ENCODE measurements around the gene CREG2. TPM values are rescaled to one million over a fixed set of nuclear protein-coding genes. Genes with fewer than 3 reads are reported as not detected.

Gene CREG2, protein sequence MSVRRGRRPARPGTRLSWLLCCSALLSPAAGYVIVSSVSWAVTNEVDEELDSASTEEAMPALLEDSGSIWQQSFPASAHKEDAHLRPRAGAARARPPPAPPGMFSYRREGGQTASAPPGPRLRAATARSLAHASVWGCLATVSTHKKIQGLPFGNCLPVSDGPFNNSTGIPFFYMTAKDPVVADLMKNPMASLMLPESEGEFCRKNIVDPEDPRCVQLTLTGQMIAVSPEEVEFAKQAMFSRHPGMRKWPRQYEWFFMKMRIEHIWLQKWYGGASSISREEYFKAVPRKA
- 0.27 TPM in 1 of 2 replicates, not detected in the other for total RNA-seq

DNA sequence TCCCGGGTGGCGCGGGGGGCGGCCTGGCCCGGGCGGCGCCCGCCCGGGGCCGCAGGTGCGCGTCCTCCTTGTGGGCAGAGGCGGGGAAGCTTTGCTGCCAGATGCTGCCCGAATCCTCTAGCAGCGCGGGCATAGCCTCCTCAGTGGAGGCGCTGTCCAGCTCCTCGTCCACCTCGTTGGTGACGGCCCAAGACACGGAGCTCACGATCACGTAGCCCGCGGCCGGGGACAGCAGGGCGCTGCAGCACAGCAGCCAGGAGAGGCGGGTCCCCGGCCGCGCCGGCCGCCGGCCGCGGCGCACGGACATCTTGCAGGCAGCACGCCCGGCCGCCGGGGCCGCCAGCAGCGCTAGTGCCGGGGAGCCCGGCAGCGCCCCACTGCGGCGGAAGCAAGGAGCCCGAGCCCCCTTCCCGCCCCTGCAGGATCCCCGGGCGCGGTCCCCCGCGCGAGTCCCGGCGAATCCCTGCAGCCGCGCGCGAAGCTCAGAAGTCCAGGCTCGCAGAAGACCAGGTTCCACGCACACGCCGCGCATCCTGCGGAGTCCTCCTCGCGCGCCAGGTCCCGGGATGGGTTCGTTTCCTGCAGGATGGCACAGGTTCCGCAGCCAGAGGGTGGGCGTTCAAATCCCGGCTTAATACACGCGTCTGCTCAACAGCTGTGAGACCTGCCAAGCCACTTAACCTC lies at the start of gene CREG2:
CREG2 (minus strand) TSS at position 353 of the 684 bp plus-strand sequence; CDS start at position 307, 46 bp downstream.

DNA sequence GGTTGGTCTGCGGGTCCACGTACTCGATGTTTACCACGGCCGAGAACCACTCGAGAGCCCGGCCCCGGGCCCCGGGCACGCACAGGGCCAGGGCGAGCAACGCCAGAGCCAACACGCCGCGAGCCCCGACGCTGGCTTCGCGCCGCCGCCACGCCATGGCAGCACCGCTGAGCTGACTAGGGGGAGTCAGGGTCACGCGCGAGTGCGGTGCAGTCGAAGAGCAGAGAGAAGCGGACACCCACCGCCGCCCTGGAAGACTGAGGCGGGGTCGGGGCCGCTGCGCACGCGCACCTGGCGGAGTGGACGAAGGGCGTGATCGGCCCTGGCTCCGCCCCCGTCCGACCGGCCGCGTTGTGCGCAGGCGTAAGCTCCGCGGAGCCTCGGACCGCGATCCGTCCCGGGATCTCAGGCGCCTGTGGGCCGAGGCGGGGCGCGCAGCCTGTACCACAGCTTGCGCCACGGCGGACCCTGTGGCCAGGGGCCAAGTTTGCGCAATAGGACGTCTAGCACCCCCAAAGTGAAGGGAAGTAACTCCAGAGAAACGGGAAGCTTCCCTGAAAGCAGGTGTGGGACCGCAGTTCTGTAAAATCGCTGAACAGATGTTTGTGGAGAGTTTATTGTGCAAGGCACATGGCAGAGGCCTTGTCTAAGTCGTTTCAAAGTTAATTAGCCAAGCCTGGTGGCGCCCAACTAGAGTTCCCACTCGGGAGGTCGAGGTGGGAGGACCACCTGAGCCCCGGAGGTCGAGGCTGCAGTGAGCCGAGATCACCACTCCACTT lies 78.7 kb downstream of the CREG2 start, which contains the start of gene RNF149:
RNF149 (minus strand) TSS at position 270 of the 779 bp plus-strand sequence; CDS start at position 157, 113 bp downstream.

Other genes with a start within 250 kb of the CREG2 start
- 32.7 and 39.8 TPM in 2 replicates for gene TBC1D8, start 236.1 kb downstream of the CREG2 start, total RNA-seq
- 40.4 and 47.3 TPM in 2 replicates for gene CNOT11, start 134.6 kb downstream of the CREG2 start, total RNA-seq
- gene RNF149, start 78.8 kb downstream of the CREG2 start, total RNA-seq = 41.8 and 42.6 TPM in 2 replicates
- 0.44 and 2.3 TPM in 2 replicates for gene RFX8, start 87.6 kb upstream of the CREG2 start, total RNA-seq

Measured in mammary microvascular endothelial cell (primary cell).